AG09319 (cell line): ENCODE measurements around the gene CEP290.
A peak's percentile ranks its signal among the peaks of the same experiment; 100 is the strongest.

Experiments used
- DNase-seq: peaks from one replicate; pipeline ENCODE4 v3.0.0-alpha.2; 2010; ENCODE audit warnings: low read depth; ENCODE audit errors: extremely low read depth
- TF ChIP-seq, protein P1 (sequence below): IDR thresholded peaks from 2 replicates; pipeline ENCODE4 v1.5.1; 2011; ENCODE audit warnings: low read depth, mild to moderate bottlenecking, inconsistent platforms, low read length, moderate library complexity

The CEP290 gene

DNA sequence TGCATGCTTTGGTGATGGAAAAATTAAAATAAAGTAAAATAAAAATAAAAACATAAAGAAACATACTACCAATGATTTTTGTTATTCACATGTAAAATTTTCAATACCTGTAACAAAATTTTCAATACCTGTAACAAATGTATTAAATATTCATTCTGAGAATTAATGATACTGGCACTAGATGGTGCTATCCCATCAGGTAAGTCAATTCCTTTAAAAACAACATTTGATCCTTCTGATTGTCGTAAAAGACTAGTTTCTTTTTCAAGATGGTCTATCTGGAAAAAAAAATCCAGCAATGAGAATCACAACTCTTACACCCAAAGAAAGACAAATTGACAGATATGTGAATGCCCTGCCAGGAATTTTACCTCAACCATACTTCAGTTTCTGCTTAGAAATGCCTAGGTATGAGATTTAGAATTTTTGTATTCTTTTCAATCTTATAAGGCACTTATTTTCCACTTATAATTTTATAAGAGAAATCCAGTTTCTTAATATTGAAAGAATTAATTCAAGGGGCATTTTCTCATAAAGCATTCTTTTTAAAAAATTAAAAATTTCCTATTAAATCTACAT is 30.7 kb downstream of the CEP290 start:
- DNase-seq, result peak; percentile 30
- TF ChIP-seq, protein P1, sequence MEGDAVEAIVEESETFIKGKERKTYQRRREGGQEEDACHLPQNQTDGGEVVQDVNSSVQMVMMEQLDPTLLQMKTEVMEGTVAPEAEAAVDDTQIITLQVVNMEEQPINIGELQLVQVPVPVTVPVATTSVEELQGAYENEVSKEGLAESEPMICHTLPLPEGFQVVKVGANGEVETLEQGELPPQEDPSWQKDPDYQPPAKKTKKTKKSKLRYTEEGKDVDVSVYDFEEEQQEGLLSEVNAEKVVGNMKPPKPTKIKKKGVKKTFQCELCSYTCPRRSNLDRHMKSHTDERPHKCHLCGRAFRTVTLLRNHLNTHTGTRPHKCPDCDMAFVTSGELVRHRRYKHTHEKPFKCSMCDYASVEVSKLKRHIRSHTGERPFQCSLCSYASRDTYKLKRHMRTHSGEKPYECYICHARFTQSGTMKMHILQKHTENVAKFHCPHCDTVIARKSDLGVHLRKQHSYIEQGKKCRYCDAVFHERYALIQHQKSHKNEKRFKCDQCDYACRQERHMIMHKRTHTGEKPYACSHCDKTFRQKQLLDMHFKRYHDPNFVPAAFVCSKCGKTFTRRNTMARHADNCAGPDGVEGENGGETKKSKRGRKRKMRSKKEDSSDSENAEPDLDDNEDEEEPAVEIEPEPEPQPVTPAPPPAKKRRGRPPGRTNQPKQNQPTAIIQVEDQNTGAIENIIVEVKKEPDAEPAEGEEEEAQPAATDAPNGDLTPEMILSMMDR, result peak; percentile 19

DNA sequence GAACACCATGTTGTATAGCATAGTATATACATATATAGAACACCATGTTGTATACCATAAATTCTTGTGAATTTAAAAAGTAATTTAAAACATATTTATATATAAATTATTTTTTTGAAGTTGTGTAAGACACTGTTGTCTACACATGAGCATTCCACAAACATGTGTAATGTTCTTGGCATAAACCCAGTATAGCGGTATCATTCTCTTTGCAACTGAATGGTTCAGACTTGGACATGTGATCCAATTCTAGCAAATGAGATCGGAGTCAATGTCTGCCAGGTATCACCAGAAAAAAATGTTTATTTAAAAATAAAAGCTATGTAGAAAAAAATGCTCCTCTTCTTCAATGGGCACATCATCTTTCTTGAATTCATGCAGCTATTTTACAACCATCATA is 33.9 kb downstream of the CEP290 start:
- DNase-seq, result no peak
- TF ChIP-seq, protein P1, result no peak

DNA sequence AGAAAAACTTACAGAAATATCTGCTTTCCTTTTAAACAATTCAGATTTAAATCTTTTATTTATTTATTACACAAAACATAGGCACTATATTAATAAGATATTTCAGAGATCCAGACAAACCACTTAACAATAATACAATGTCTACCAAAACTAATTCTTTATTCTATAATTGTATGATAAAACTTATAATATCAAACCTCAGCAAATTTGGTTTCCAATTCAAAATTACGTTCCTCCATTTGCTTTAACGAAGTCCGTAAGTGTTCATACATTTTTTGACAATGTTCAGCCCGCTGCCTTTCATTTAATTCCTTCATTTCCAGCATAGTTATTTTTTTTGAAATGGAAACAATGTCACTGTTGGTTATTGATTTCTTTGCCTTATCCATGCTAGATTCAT is 48.3 kb downstream of the CEP290 start:
- TF ChIP-seq, protein P1, result no peak
- no peak for DNase-seq

DNA sequence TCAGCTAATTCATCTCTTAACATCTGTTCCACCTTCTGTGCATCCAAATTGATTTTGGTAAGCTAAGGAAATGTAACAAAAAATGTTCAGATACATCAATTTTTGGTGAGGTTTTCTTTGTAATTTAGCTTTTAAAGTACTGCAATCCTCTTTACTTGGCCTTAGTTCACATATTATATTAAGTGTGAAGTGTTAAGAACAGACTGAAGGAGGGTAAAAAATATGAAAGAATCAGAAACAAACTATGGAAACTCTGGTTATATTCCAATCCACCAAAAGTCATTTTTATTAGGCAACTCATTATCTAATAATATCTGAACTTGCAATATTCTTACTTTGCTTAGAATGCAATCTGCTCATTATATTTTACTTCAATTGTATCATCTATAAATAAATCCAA is 49.1 kb downstream of the CEP290 start:
- TF ChIP-seq, protein P1, result no peak
- no peak for DNase-seq

DNA sequence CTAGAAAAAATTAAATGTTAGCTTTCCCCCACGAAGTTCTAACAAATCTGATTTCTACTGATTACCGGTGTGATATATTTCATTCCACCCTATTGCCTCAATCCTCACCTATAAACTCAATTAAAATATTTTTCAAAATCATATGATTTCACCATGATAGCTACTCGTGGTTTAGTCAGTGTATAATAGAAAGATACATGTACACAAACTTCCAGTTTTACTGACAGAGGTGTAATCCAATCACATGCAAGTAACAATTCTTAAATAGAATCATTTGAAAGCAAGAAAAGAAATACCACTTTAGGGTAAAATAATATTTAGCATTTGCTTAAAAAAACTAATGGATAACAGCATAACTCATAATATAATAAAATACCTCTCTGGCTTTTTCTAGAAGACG is 57.7 kb downstream of the CEP290 start:
- TF ChIP-seq, protein P1, result no peak
- DNase-seq, result no peak

DNA sequence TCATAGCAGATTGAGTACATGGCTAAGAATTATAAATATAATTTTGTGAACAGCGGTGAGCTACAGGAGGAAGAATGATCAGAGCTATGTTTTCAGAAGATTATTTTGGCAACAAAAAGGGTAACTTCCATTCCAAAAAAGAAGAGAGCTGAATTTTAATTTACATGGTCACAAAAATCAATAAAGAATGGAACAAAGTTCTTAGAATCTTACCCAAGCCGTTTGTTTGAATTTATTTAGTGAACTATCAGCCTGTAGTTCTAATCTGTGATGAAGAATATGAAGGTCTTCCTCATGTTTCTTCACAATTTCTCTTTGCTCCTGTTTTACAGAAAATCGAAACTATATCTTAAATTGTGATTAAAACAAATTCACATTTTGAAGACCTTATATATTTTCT is 58.3 kb downstream of the CEP290 start:
- TF ChIP-seq, protein P1, result no peak
- DNase-seq, result no peak

DNA sequence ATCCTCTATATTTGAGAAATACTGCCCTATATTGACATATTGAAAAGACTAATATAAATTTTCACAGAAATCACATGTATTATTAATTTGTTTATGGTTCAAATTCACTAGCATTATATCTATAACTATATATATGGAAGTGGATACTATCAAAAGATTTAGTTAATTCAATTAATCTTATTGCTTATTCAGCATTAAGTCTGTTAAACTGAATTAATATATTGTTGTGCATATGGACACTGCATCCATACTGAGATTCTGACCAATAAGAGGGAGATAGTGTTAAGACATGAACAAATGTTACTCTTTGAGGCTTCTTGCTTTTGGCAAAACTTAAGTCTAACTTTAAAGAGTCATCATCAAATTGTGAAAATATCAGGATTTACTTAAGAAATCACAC is 60.6 kb downstream of the CEP290 start:
- no peak for DNase-seq
- TF ChIP-seq, protein P1, result no peak
